Heart left ventricle (tissue), 13 donors: ENCODE data around the gene PGBD5.

Experiments used
- CTCF ChIP-seq, 12 donors: fragments of 200-600 bp; sonication (generic) in 4 of 12; IDR thresholded peaks; one replicate each; pipeline versions ENCODE4 v1.5.0 to v1.8.0; 2018 to 2022; ENCODE audit warnings: antibody characterized with exemption in 12 of 12, mild to moderate bottlenecking in 5 of 12
- POLR2A ChIP-seq, 2 donors: fragments of 450-650 bp; IDR thresholded peaks; one replicate each; pipeline ENCODE4 v1.6.1; 2017; ENCODE audit warnings: antibody characterized with exemption in 2 of 2, mild to moderate bottlenecking in 2 of 2, moderate library complexity in 2 of 2
- donor health status: ischemic (EF 13 %, LVEDD 7.1; RV severe dilation, severe dysfunction).
- donor health status: DM: no; HTN: yes; CAD: no.
- donor health status: DM: no; HTN: no; CAD: no.
- donor health status: ischemic (EF 25% LVEDD 6.9; RV normal size, moderate dysfunction).
- donor health status: ischemic (EF 25% LVEDD 5.7; RV mildly dilated, moderate dysfunction).
- donor health status: ischemic (EF 35%, LVEDD 5.7; RV mildly dilated, moderate dysfunction).
- donor health status: nonischemic (EF 11% LVEDD 7.7; RV severe dilation, severe dysfunction).
- donor health status: DM: yes; HTN: yes; CAD: no.
- donor health status: PGD.
- donor health status: ischemic (EF 29% LVEDD 5.4; RV normal size, mild dysfunction).
- donor health status: nonischemic (EF 23%, LVEDD 6.1; RV moderate dilation, normal function).

- TF ChIP-seq CTCF (IDR thresholded peaks at IDR 0.05), result no peak
- no peak for TF ChIP-seq POLR2A (IDR thresholded peaks at IDR 0.05)
Observed at GRCh38 chr1:230284891-230285290, 141.2 kb downstream of the PGBD5 start.
